Thyroid gland (tissue), 4 donors: ENCODE measurements around the gene STAT6.

Experiments
- POLR2A ChIP-seq, 2 donors: fragments of 450-650 bp; IDR thresholded peaks; one replicate each; pipeline ENCODE4 v1.6.1; 2017; ENCODE audit warnings: antibody characterized with exemption in 2 of 2, mild to moderate bottlenecking in 2 of 2, moderate library complexity in 1 of 2
- TF ChIP-seq, protein P1 (sequence below), 6 experiments: fragments of 200-600 bp in 3 of 6; fragments of 450-650 bp in 3 of 6; sonication (generic) in 3 of 6; IDR thresholded peaks; one replicate each; pipeline ENCODE4 v1.5.1; 2016 to 2019; ENCODE audit warnings: antibody characterized with exemption in 6 of 6, mild to moderate bottlenecking in 2 of 6, inconsistent platforms in 1 of 6, moderate library complexity in 1 of 6

DNA sequence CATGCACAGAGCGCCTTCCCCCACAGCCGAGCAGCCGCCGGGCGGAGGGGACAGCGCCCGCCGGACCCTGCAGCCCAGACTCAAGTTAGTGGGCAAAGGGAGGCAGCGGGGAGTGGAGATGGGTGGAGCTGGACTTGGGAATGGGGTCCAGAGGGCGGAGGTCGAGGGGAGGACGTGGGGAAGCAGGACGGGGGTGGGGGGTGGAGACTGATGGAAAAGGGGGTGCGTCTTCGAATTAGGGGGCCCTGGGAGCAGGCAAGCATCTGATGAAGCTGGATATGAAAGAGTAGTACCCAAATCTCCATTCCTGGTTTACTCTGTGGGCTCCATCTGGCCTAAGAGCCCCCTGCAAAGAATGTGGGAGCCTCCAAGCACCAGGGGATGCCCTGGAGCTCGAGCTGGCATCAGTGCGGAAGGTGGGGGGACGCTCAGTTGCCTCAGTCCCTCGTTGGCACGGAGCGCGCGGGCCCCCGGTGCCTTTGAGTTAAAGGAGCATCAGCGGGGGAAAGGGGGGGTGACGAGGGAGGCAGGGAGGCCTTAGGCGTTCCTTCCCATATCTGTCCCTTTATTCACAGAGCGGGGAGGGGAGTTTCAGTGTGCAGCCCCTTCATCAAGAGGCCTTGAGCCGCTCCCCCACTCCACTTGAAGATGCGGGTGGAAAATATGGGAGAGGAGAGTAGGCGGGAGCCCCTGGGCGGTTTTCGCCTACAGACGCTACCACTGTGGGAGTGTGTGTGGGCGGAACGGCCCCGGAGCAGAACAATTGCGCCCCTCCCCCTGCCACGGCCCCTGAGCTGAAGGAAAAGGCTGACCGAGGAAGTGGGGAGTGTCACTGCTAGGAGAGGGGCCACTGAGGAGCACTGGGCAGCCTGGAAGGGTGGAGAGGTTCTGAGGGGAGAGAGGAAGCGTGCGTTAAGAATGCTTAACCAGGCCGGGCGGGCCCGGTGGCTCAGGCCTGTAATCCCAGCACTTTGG, 21.6 kb downstream of the STAT6 start:
- TF ChIP-seq POLR2A (IDR thresholded peaks at IDR 0.05): peak in 1 of 2 donors; percentile 64
- TF ChIP-seq, protein P1, sequence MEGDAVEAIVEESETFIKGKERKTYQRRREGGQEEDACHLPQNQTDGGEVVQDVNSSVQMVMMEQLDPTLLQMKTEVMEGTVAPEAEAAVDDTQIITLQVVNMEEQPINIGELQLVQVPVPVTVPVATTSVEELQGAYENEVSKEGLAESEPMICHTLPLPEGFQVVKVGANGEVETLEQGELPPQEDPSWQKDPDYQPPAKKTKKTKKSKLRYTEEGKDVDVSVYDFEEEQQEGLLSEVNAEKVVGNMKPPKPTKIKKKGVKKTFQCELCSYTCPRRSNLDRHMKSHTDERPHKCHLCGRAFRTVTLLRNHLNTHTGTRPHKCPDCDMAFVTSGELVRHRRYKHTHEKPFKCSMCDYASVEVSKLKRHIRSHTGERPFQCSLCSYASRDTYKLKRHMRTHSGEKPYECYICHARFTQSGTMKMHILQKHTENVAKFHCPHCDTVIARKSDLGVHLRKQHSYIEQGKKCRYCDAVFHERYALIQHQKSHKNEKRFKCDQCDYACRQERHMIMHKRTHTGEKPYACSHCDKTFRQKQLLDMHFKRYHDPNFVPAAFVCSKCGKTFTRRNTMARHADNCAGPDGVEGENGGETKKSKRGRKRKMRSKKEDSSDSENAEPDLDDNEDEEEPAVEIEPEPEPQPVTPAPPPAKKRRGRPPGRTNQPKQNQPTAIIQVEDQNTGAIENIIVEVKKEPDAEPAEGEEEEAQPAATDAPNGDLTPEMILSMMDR (IDR thresholded peaks at IDR 0.05): no peak
